Spinal cord (tissue), 10 donors: ENCODE measurements around the gene LRRC74B. TPM values are rescaled to one million over a fixed set of nuclear protein-coding genes. Genes with fewer than 3 reads are reported as not detected.
"Not testable (repeated sequence)": the region's sequence is repeated elsewhere in the genome, so short reads cannot be mapped to it uniquely, and the experiment has no call there.

Source experiments
- DNase-seq, 6 donors: peaks; one replicate each; pipeline versions ENCODE4 v3.0.0 to v3.0.0-alpha.2; 2013 to 2015; ENCODE audit warnings: low spot score in 6 of 6, low read depth in 4 of 6
- H3K27ac ChIP-seq: one replicate; pipeline ENCODE4 v1.5.1; 2013; ENCODE audit warnings: low read depth, low read length, control low read depth
- H3K27me3 ChIP-seq: one replicate; pipeline ENCODE4 v1.6.1; 2013; ENCODE audit warnings: low read length; ENCODE audit not compliant: control insufficient read depth, insufficient read depth
- H3K36me3 ChIP-seq: one replicate; pipeline ENCODE4 v1.6.1; 2013; ENCODE audit warnings: low read length; ENCODE audit not compliant: control insufficient read depth, insufficient read depth
- H3K4me1 ChIP-seq: one replicate; pipeline ENCODE4 v1.6.1; 2013; ENCODE audit warnings: low read length; ENCODE audit not compliant: control insufficient read depth, insufficient read depth
- H3K4me3 ChIP-seq: one replicate; pipeline ENCODE4 v1.5.1; 2013; ENCODE audit warnings: low read depth, low read length, control low read depth
- H3K9me3 ChIP-seq: one replicate; pipeline ENCODE4 v1.6.1; 2013; ENCODE audit warnings: low read length; ENCODE audit not compliant: control insufficient read depth, insufficient read depth
- WGBS: methylation state at CpG from one replicate; pipeline ENCODE4 v1.1.5; 2013; ENCODE audit warnings: missing lambda C conversion rate; ENCODE audit not compliant: insufficient coverage; 5-methylcytosine and 5-hydroxymethylcytosine counted together
- polyA plus RNA-seq, 2 donors: library from polyadenylated mRNA; unstranded; fragments of 120-200 nt; gene quantifications; one replicate each; pipeline ENCODE4 v1.2.1, GENCODE V29; 2013; ENCODE audit not compliant: insufficient read length in 2 of 2
- total RNA-seq, 2 donors: library from RNA; depleted of rRNA in 1 of 2; stranded (reverse); fragments of 120-200 nt in 1 of 2; fragments of >200 nt in 1 of 2; gene quantifications; one replicate each; pipeline versions ENCODE4 v1.2.3 to v1.2.4, GENCODE V29; 2013 to 2014
- donor health status: healthy.

Gene LRRC74B
- total and polyA plus RNA-seq, 4 donors = 1.5 to 4.7 (median 1.7) TPM; not detected in 1

- peaks cover 66% of the 10 kb centered on the region for H3K36me3 ChIP-seq
- H3K4me1 ChIP-seq = peaks cover 39% of the 10 kb centered on the region
- H3K27ac ChIP-seq = peak overlapping the region; percentile 99
- 8% methylated on average over 26 of the region's 26 CpGs for WGBS
- peak overlapping the region; percentile 88 for H3K4me3 ChIP-seq
- no peak for DNase-seq
- H3K9me3 ChIP-seq = no peaks in the 10 kb centered on the region
- no peaks in the 10 kb centered on the region for H3K27me3 ChIP-seq
Measured at GRCh38 chr22:21000987-21001600, 44.7 kb upstream of the LRRC74B start.

GRCh38 chr22:21001601-21002325 lies 44.0 kb upstream of the LRRC74B start, which contains the start of gene THAP7:
Gene THAP7 (minus strand): TSS chr22:21002118. CDS start chr22:21001911, 207 bp downstream.
- H3K4me3 ChIP-seq = peak within 1 kb of the TSS; percentile 88
- no peaks in the 10 kb centered on the region for H3K9me3 ChIP-seq
- H3K4me1 ChIP-seq = peaks cover 39% of the 10 kb centered on the region
- DNase-seq = peak; percentile 88 to 99 (median 93)
- peak within 1 kb of the TSS; percentile 99 for H3K27ac ChIP-seq
- peaks cover 59% of the 10 kb centered on the region for H3K36me3 ChIP-seq
- no peaks in the 10 kb centered on the region for H3K27me3 ChIP-seq
- under 1% methylated on average over 83 of the region's 83 CpGs for WGBS

- no peaks in the 10 kb centered on the region for H3K9me3 ChIP-seq
- H3K27me3 ChIP-seq = no peaks in the 10 kb centered on the region
- 90% methylated on average over 2 of the region's 4 CpGs for WGBS
- peaks cover 44% of the 10 kb centered on the region for H3K36me3 ChIP-seq
- peaks cover 39% of the 10 kb centered on the region for H3K4me1 ChIP-seq
- H3K27ac ChIP-seq = no peak overlapping the region
- DNase-seq = no peak
- no peak overlapping the region for H3K4me3 ChIP-seq
Measured at GRCh38 chr22:21003782-21004181, 42.0 kb upstream of the LRRC74B start.

GRCh38 chr22:21009208-21009607 lies 36.5 kb upstream of the LRRC74B start:
- Histone ChIP-seq H3K36me3 (peaks cover 25% of the 10 kb centered on the region), H3K4me1 (peaks cover 21% of the 10 kb centered on the region)
- WGBS = 89% methylated on average over 13 of the region's 13 CpGs
- not testable (repeated sequence) for DNase-seq, H3K27me3 ChIP-seq, H3K4me3 ChIP-seq, H3K27ac ChIP-seq, H3K9me3 ChIP-seq

- Histone ChIP-seq H3K36me3 (peaks cover 25% of the 10 kb centered on the region), H3K27ac (no peak overlapping the region), H3K27me3 (no peaks in the 10 kb centered on the region), H3K4me3 (no peak overlapping the region), H3K9me3 (no peaks in the 10 kb centered on the region), H3K4me1 (peaks cover 28% of the 10 kb centered on the region)
- no peak for DNase-seq
- 62% methylated on average over 10 of the region's 10 CpGs for WGBS
Measured at GRCh38 chr22:21009638-21010425, 35.9 kb upstream of the LRRC74B start.

GRCh38 chr22:21010426-21011113 lies 35.2 kb upstream of the LRRC74B start:
- WGBS = 89% methylated on average over 3 of the region's 3 CpGs
- no peaks in the 10 kb centered on the region for H3K9me3 ChIP-seq
- no peaks in the 10 kb centered on the region for H3K27me3 ChIP-seq
- H3K4me1 ChIP-seq = peaks cover 35% of the 10 kb centered on the region
- DNase-seq = no peak
- H3K27ac ChIP-seq = no peak overlapping the region
- H3K36me3 ChIP-seq = peaks cover 18% of the 10 kb centered on the region
- no peak overlapping the region for H3K4me3 ChIP-seq

- DNase-seq = peak in 1 of 6 donors; percentile 55
- 73% methylated on average over 10 of the region's 14 CpGs for WGBS
- Histone ChIP-seq H3K4me3 (no peak overlapping the region), H3K27ac (no peak overlapping the region), H3K4me1 (peaks cover 42% of the 10 kb centered on the region), H3K27me3 (no peaks in the 10 kb centered on the region), H3K36me3 (peaks cover 15% of the 10 kb centered on the region), H3K9me3 (no peaks in the 10 kb centered on the region)
Measured at GRCh38 chr22:21012446-21013407, 33.0 kb upstream of the LRRC74B start.

GRCh38 chr22:21013657-21014201 lies 32.0 kb upstream of the LRRC74B start:
- Histone ChIP-seq H3K4me1 (peaks cover 42% of the 10 kb centered on the region), H3K27me3 (no peaks in the 10 kb centered on the region), H3K27ac (peak overlapping the region; percentile 77), H3K9me3 (no peaks in the 10 kb centered on the region), H3K4me3 (peak overlapping the region; percentile 53), H3K36me3 (peaks cover 10% of the 10 kb centered on the region)
- peak in 1 of 6 donors; percentile 54 for DNase-seq
- WGBS = 1% methylated on average over 21 of the region's 24 CpGs
